HepG2 (cell line): ENCODE results near the gene PRDM7. TPM values are rescaled to one million over a fixed set of nuclear protein-coding genes. Genes with fewer than 3 reads are reported as not detected.
A peak's percentile ranks its signal among the peaks of the same experiment; 100 is the strongest.

ENCODE experiments used
- HMGA1 ChIP-seq: sonication (generic); formaldehyde crosslinking; conservative IDR thresholded peaks from 2 replicates; pipeline ENCODE4 v1.4.0; 2020; ENCODE audit warnings: missing genetic modification reagents
- MLXIP ChIP-seq: sonication (generic); formaldehyde crosslinking; IDR thresholded peaks from 2 replicates; pipeline ENCODE4 v1.9.0; 2021; ENCODE audit warnings: missing genetic modification reagents, borderline replicate concordance
- PHB2 ChIP-seq: fragments of 450-650 bp; IDR thresholded peaks from 2 replicates; pipeline ENCODE4 v1.6.1; 2018; ENCODE audit not compliant: partially characterized antibody
- POLR2AphosphoS5 ChIP-seq: IDR thresholded peaks from 2 replicates; pipeline ENCODE4 v1.6.1; 2012; ENCODE audit warnings: low read depth, low read length
- RAD51 ChIP-seq: fragments of 450-650 bp; IDR thresholded peaks from 2 replicates; pipeline ENCODE4 v1.6.1; 2016; ENCODE audit warnings: borderline replicate concordance
- RBM39 ChIP-seq: fragments of 200-400 bp; formaldehyde crosslinking; IDR thresholded peaks from one replicate; pipeline ENCODE4 v1.6.1; 2018; ENCODE audit warnings: antibody characterized with exemption, mild to moderate bottlenecking, low read depth, low read length; ENCODE audit not compliant: poor library complexity, severe bottlenecking
- SNAPC2 ChIP-seq: sonication (generic); formaldehyde crosslinking; IDR thresholded peaks from 2 replicates; pipeline ENCODE4 v1.8.1; 2022; ENCODE audit warnings: mild to moderate bottlenecking, missing genetic modification reagents
- ZBTB25 ChIP-seq: IDR thresholded peaks from 2 replicates; pipeline ENCODE4 v1.6.1; 2018; ENCODE audit warnings: missing genetic modification reagents
- ZFP1 ChIP-seq: IDR thresholded peaks from 2 replicates; pipeline ENCODE4 v1.6.1; 2016
- ZFP37 ChIP-seq: sonication (generic); formaldehyde crosslinking; IDR thresholded peaks from 2 replicates; pipeline ENCODE4 v1.4.0; 2020; ENCODE audit warnings: missing genetic modification reagents, borderline replicate concordance
- ZNF704 ChIP-seq: sonication (generic); formaldehyde crosslinking; IDR thresholded peaks from 2 replicates; pipeline ENCODE4 v1.8.1; 2023; ENCODE audit warnings: mild to moderate bottlenecking, inconsistent platforms, moderate library complexity, missing genetic modification reagents, borderline replicate concordance
- polyA plus RNA-seq, 8 experiments: library from polyadenylated mRNA; depleted of rRNA in 3 of 8; stranded (reverse) in 7 of 8; unstranded in 1 of 8; fragments of >200 nt; fragmentation: Illumina TruSeq in 4 of 8; extraction: Trizol in 4 of 8; gene quantifications; 2 replicates each; pipeline versions ENCODE4 v1.2.1 to v1.2.3, GENCODE V29; 2011 to 2016; ENCODE audit warnings: low read depth in 4 of 8, missing spikeins in 1 of 8, mixed read lengths in 1 of 8; ENCODE audit not compliant: insufficient read depth in 1 of 8
- total RNA-seq, 5 experiments: library from RNA; depleted of rRNA; stranded (reverse); fragments of >200 nt; fragmentation: Illumina TruSeq; extraction: Trizol; gene quantifications; 2 replicates each; pipeline ENCODE4 v1.2.3, GENCODE V29; 2016; ENCODE audit warnings: low read depth in 1 of 5
- TF ChIP-seq, protein P1 (sequence below): sonication (generic); formaldehyde crosslinking; IDR thresholded peaks from 2 replicates; pipeline ENCODE4 v1.4.0; 2020; ENCODE audit warnings: missing genetic modification reagents
- TF ChIP-seq, protein P2 (sequence below): sonication (generic); formaldehyde crosslinking; conservative IDR thresholded peaks from 2 replicates; pipeline ENCODE4 v1.4.0; 2020; ENCODE audit warnings: missing genetic modification reagents

PRDM7 gene
- total and polyA plus RNA-seq, 2 of the 13 experiments (the other 11 are each of a cell fraction or from before 2014, with no cell fraction given), result not detected

DNA sequence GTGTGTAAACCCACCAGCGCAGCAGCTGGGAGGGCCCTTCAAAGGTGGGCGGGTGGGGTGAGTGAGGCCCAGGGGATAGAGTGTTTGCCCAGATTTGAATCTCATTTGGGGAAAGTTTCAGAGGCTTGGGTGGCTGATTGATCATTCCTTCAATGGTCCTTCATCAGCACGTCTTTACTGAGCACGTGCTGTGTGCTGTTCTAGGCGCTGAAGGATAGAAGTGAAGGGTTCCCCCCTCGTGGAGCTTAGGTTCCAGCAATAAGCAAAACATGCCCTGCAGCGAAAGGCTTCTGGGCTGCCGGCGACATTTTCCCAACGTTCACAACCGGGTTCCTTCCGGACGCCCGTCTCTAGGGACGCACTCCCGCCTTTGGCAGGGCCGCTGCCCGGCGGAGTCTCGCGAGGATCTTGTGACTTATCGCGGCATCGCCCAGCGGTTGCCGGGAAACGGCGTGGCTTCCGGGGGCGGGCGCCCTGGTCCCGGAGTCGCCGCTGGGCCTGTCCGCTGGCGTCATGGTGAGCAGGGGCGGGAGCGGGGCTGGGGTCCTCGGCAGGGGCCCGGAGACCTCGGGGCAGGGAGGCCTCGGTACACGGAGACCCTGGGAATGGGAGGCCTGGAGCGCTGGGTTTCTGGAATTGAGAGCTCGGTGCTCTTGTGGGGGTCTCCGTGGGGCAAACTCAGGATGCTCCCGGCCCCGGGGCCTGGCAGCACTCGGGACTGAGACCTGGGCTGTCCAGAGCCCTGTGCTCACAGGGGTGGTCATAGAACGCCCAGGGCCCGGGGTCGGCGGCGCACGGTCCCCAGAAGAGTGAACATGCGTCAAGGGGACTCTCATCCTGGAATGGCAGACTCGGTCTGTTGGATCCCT, 54.7 kb downstream of the PRDM7 start (continued):
- no peak for TF ChIP-seq MLXIP
- TF ChIP-seq, protein P1, sequence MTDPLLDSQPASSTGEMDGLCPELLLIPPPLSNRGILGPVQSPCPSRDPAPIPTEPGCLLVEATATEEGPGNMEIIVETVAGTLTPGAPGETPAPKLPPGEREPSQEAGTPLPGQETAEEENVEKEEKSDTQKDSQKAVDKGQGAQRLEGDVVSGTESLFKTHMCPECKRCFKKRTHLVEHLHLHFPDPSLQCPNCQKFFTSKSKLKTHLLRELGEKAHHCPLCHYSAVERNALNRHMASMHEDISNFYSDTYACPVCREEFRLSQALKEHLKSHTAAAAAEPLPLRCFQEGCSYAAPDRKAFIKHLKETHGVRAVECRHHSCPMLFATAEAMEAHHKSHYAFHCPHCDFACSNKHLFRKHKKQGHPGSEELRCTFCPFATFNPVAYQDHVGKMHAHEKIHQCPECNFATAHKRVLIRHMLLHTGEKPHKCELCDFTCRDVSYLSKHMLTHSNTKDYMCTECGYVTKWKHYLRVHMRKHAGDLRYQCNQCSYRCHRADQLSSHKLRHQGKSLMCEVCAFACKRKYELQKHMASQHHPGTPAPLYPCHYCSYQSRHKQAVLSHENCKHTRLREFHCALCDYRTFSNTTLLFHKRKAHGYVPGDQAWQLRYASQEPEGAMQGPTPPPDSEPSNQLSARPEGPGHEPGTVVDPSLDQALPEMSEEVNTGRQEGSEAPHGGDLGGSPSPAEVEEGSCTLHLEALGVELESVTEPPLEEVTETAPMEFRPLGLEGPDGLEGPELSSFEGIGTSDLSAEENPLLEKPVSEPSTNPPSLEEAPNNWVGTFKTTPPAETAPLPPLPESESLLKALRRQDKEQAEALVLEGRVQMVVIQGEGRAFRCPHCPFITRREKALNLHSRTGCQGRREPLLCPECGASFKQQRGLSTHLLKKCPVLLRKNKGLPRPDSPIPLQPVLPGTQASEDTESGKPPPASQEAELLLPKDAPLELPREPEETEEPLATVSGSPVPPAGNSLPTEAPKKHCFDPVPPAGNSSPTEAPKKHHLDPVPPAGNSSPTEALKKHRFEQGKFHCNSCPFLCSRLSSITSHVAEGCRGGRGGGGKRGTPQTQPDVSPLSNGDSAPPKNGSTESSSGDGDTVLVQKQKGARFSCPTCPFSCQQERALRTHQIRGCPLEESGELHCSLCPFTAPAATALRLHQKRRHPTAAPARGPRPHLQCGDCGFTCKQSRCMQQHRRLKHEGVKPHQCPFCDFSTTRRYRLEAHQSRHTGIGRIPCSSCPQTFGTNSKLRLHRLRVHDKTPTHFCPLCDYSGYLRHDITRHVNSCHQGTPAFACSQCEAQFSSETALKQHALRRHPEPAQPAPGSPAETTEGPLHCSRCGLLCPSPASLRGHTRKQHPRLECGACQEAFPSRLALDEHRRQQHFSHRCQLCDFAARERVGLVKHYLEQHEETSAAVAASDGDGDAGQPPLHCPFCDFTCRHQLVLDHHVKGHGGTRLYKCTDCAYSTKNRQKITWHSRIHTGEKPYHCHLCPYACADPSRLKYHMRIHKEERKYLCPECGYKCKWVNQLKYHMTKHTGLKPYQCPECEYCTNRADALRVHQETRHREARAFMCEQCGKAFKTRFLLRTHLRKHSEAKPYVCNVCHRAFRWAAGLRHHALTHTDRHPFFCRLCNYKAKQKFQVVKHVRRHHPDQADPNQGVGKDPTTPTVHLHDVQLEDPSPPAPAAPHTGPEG (CRISPR knock-in tag), result no peak
- TF ChIP-seq, protein P2, sequence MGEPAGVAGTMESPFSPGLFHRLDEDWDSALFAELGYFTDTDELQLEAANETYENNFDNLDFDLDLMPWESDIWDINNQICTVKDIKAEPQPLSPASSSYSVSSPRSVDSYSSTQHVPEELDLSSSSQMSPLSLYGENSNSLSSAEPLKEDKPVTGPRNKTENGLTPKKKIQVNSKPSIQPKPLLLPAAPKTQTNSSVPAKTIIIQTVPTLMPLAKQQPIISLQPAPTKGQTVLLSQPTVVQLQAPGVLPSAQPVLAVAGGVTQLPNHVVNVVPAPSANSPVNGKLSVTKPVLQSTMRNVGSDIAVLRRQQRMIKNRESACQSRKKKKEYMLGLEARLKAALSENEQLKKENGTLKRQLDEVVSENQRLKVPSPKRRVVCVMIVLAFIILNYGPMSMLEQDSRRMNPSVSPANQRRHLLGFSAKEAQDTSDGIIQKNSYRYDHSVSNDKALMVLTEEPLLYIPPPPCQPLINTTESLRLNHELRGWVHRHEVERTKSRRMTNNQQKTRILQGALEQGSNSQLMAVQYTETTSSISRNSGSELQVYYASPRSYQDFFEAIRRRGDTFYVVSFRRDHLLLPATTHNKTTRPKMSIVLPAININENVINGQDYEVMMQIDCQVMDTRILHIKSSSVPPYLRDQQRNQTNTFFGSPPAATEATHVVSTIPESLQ (CRISPR knock-in tag), result 0 out of 2 replicates have a peak, but pooled peaks have one; percentile 49
- peak; percentile 96 for TF ChIP-seq SNAPC2 (CRISPR knock-in tag)
- peak; percentile 30 for TF ChIP-seq RBM39
- TF ChIP-seq ZFP37 (CRISPR knock-in tag), result no peak
- peak; percentile 82 for TF ChIP-seq ZNF704
- no peak for TF ChIP-seq RAD51
- TF ChIP-seq PHB2, result no peak
- TF ChIP-seq POLR2AphosphoS5, result peak; percentile 77
- no peak for TF ChIP-seq HMGA1 (CRISPR knock-in tag)
- peak; percentile 47; the same call in 1 of the 2 replicates for TF ChIP-seq ZFP1 (CRISPR knock-in tag)
- TF ChIP-seq ZBTB25 (CRISPR knock-in tag), result 0 out of 2 replicates have a peak, but pooled peaks have one; percentile 63
